HepG2 (cell line): ENCODE measurements around the gene VPS54.

ENCODE experiments used
- EHMT2 ChIP-seq: fragments of 200-600 bp; sonication (generic); IDR thresholded peaks from 2 replicates; pipeline ENCODE4 v1.7.0; 2017; ENCODE audit warnings: antibody characterized with exemption, low read depth, low read length, borderline replicate concordance
- EZH2 ChIP-seq: conservative IDR thresholded peaks from 2 replicates; pipeline ENCODE4 v1.6.1; 2012; ENCODE audit warnings: mild to moderate bottlenecking, low read depth, low read length, moderate library complexity
- HOMEZ ChIP-seq: IDR thresholded peaks from 2 replicates; pipeline ENCODE4 v1.6.1; 2016; ENCODE audit warnings: low read depth
- ZBTB44 ChIP-seq: sonication (generic); formaldehyde crosslinking; IDR thresholded peaks from 2 replicates; pipeline ENCODE4 v1.4.0; 2020; ENCODE audit warnings: missing genetic modification reagents
- ZFP36L1 ChIP-seq: sonication (generic); formaldehyde crosslinking; IDR thresholded peaks from 2 replicates; pipeline ENCODE4 v1.8.0; 2022; ENCODE audit warnings: mild to moderate bottlenecking, missing genetic modification reagents, moderate library complexity
- ZNF740 ChIP-seq: sonication (generic); formaldehyde crosslinking; IDR thresholded peaks from 2 replicates; pipeline ENCODE4 v1.4.0; 2020; ENCODE audit warnings: missing genetic modification reagents

- TF ChIP-seq ZFP36L1 (CRISPR knock-in tag) = no peak
- no peak for TF ChIP-seq ZBTB44 (CRISPR knock-in tag)
- TF ChIP-seq EHMT2 = no peak
- TF ChIP-seq HOMEZ = no peak
- no peak for TF ChIP-seq EZH2
- TF ChIP-seq ZNF740 (CRISPR knock-in tag) = no peak
Measured at GRCh38 chr2:63899639-63900038, 119.6 kb downstream of the VPS54 start.
